GM19372 (cell line): ENCODE data around the gene GIPC3.

Source experiments
- ATAC-seq: cut with Tn5 transposase; IDR thresholded peaks from one replicate; pipeline ENCODE4 v1.9.1; 2021; ENCODE audit warnings: mild to moderate bottlenecking, low read depth, moderate library complexity; ENCODE audit not compliant: unreplicated experiment

The GIPC3 gene

DNA sequence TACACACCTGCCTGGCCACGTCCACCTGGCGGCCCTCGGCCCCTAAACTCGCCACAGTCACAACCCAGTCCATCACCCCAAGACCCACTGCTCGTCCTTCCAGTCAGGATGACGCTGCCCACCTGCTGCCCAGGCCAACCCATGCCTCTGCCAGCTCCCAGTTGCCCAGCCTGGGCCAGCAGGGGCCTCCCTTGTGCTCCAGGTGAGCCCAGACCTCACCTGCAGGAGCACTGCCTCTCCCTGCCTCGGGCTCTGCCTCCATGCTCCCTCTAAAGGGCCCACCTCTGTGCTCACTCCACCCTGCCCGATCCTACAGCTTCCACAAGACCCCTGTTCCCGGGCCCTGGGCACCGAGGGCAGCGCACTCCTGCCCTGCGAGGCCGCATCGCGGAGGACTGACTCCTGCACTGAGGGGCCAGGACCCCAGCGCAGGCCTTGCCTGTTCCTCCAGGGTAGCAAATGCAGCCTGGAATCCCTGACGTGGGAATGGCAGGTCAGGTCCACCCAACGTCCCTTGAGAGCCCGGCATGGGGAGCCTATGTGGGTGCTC, 49.3 kb downstream of the GIPC3 start:
- ATAC-seq = no peak

DNA sequence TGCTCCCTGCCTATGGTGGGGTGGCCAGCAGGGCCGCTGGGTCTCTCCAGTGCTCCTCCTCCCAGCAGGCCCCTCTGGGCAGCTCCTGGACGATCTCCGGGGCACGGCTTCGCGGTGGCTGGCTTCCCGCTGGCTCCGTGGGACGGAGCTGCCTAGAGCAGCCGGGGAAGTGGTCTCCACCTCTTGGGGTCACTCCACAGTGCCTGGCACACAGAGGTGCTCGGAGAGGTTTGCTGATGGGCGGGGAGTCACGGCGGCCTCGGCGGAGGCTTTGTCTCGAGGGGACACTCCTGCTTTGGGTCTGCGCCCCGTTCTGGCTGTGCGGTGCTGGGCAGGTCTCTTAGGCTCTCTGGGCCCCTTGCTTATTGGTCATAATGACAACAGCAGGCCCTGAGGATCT, 51.2 kb downstream of the GIPC3 start:
- no peak for ATAC-seq

DNA sequence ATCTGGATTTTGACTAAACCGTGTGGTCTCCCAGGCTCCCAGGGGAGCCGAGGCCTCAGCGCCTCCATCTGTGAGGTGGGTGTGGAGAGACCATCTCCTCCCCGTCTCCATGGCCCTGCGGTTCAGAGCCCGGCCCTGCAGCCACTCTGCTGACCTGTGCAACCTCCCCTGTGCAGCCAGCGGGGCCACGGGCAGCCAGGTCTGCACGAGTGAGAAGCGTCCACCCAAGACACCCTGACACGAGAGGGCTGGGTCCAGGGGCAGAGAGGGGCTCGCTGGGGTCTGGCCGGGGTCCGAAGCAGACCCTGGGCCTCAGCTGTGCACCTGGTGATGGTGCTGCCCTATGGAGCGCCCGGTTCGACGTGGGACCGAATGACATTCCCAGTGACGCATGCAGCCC, 51.7 kb downstream of the GIPC3 start:
- no peak for ATAC-seq

DNA sequence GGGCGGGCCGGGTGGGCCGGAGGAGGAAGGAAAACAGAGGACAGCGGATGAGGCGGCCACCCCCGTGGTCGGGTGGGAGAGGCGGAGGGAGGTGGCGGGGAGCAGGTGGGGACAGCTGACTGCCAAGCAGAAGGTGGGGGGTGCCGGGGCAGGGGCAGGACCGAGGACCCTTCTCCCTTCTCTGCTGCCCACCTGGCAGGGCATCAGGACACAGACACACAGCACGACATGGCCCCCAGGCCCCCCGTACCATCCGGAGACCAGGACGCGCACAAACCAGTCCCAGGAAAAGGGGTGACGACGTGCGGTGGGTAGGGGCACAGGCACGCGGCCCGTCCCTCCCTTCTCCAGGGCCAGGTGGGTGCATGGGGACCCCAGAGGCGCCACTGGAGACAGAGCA, 52.3 kb downstream of the GIPC3 start:
- ATAC-seq = no peak

DNA sequence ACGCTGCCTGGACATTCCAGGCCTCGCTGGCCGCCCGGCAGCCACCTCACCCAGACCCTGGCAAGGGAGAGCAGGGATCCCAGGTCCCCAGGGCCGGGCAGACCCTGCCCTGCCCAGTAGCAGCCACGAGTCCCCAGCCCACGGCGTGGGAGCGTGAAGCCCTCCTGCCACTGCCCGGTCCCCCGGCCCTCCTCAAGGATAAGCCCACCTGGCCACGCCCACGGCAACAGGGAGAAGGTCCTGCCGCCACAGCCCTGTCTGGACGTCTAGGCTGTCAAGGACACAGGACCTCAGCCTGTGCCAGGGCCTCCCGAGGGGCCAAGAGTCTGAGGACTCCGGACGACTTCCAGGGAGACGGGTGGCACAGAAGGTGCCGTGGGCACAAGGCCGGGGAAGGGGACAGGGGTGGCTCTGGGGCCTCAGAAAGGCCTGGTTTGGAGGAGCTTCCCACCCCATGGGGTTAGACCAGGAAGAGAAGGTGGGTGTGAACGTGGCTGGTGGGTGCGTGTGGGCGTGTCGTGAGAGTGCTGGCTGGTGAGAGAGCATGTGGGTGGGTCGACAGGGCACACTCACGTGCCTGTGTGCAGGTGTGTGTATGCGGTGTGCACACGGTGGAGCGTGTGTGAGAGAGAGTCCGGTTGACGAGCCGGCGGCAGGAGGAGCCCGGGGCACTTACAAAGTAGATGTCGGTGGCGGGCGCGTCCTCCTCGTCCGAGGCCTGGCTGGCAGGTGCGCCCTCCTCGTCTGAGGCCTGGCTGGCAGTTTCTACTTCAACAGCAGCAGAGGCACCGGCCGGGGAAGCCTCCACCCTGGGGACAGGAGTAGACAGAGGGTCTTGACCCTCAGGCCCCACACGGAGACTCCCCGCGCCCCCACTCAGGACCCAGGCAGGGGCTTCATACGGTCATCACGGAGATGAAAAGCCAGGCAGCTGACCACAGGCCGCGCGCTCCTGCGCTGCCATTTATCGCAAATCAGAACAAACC, 53.2 kb downstream of the GIPC3 start:
- ATAC-seq = no peak

DNA sequence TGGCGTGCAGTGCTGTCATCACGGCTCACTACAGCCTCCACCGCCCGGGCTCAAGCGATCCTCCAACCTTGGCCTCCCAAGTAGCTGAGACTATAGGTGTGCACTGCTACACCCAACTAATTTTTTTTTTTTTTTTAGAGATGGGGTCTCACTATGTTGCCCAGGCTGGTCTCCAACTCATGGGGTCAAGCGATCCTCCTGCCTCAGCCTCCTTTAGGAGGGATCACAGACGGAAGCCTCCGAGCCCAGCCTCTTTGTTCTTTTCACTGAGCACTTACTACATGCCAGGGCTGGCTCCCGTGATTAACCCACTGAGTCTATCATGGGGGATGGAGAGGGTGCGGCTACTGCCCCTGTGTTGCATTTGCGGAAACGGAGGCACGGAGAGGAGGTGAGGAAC, 54.2 kb downstream of the GIPC3 start:
- no peak for ATAC-seq

DNA sequence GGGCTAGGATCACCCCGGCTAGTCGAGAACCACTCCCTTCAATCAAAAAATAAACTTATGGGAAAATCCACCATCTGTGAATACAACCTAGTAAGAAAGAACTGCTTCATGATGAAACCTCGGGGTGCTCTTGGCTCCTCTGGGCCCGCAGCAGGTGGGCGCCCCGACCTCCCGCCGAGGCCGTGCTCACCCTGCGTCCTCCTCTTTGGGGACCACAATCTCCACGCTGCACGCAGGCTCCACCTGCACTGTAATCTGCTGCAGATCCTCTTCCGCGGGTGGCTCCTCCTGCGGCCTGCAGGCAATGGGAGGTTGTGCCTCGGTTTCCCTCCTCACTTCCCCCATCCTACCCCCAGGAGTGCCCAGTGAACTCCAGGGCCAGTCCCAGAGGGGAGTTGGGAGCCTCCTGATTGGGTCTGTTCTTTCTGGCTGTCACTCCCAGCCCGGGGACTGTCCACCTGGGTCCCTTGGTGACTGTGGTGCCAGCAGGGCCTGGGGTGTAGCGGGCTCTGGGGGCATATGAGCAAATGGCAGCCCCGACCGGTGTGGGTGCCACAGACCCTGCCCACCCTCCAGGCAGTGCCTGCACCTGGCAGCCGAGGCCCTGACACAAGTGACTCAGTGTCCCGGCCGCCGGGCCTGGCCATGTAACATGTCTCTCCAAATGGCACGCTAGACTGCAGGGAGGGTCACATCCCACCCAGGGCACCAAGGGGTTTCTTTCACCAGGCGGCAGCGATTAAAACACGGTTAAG, 56.4 kb downstream of the GIPC3 start:
- no peak for ATAC-seq

DNA sequence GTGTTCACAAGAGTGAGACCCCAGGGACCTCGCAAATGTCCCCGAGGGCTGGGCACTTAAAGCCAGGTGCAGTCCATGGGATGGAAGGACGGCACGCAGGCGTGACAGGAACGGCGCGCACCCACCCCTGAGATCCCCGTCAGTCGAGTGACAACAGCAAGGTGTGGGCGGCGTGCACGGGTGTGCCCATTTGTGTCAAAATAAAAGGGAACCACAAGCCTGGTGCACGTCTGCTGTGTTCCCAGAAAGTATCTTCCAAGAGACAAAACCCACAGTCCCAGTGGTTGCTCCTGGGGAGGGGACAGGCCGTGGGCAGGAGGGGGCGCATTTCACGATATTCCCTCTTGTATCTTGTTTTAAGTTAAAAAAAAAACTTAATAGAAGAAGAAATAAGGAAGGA, 57.0 kb downstream of the GIPC3 start:
- no peak for ATAC-seq
